COLO668 (cell line): Measurements from ENCODE around the gene AP4M1.
A peak's percentile ranks its signal among the peaks of the same experiment; 100 is the strongest.

ENCODE experiments used
- DNase-seq: peaks from one replicate; lab custom pipeline; 2025; ENCODE audit not compliant: unreplicated experiment; lab: John Stamatoyannopoulos, UW

Gene AP4M1

DNA sequence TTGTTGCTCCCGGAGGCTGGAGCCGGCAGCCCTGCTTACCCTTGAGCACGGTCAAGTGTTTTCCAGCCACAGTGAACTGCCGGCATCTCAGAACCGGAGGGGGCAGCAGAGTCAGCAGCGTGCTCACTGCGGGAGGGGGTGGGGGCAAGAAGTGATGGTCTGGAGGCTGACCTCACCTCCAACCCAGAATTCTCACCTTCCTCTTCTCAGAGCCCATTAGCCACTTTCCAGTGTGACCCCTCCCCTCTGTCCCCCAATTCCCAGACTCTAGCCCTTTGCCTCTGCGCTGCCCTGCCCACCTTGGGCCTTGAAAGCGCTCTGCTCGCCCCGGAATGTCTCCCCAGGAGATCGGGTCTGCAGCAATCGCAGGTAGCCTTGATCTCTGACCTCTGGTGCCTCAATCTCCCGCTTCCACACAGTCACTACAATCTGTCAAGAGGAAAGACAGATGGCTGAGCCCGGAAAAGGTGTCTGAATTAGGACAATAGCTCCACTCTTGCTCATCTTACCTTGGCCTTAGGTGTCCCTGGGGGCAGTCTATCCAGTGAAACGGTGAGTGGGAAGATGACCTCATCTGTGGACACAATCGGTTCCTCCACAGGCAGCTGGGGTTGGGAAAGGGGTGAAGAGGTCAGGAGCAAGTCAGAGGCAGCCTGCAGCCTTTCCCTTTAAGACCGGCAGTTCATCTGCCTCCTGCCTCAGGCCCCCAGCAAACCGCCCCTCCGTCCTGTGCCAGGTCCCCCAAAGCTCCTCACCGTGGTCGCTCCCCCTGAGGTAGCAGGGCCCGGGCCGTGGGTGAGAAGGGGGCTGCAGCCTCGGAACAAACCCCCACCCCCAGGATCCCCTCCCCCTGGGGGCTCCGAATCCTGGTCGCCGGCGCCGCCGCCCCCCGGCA, 56.1 kb downstream of the AP4M1 start:
- DNase-seq = peak; percentile 59
